AG09309 (cell line): ENCODE results near the gene ST6GAL2.
A peak's percentile ranks its signal among the peaks of the same experiment; 100 is the strongest.

Experiments used
- DNase-seq: peaks from one replicate; pipeline ENCODE4 v3.0.0-alpha.2; 2010; ENCODE audit warnings: low read depth
- H3K4me3 ChIP-seq: 2 replicates; pipeline ENCODE4 v1.5.1; 2011; ENCODE audit warnings: mild to moderate bottlenecking, low read depth, low read length, moderate library complexity; ENCODE audit not compliant: control insufficient read depth
- CTCF ChIP-seq: IDR thresholded peaks from 2 replicates; pipeline ENCODE4 v1.5.1; 2011; ENCODE audit warnings: mild to moderate bottlenecking, low read depth, low read length, inconsistent platforms; ENCODE audit not compliant: insufficient read depth, control insufficient read depth; ENCODE audit errors: missing control alignments

The ST6GAL2 gene

GRCh38 chr2:106885971-106886915 is at the start of gene ST6GAL2:
ST6GAL2 (minus strand) TSS chr2:106886167; CDS start chr2:106843977, 42,190 bp downstream.
- peak within 1 kb of the TSS; percentile 44 for H3K4me3 ChIP-seq
- TF ChIP-seq CTCF: no peak
- DNase-seq: no peak

- no peak overlapping the region for H3K4me3 ChIP-seq
- no peak for TF ChIP-seq CTCF
- no peak for DNase-seq
Observed at GRCh38 chr2:106932644-106933043, 46.7 kb upstream of the ST6GAL2 start.

- DNase-seq: no peak
- TF ChIP-seq CTCF: no peak
- H3K4me3 ChIP-seq: no peak overlapping the region
Observed at GRCh38 chr2:106931717-106932335, 45.9 kb upstream of the ST6GAL2 start.

- no peak for DNase-seq
- no peak for TF ChIP-seq CTCF
- no peak overlapping the region for H3K4me3 ChIP-seq
Observed at GRCh38 chr2:106921451-106921850, 35.5 kb upstream of the ST6GAL2 start.

- no peak for TF ChIP-seq CTCF
- DNase-seq: no peak
- H3K4me3 ChIP-seq: no peak overlapping the region
Observed at GRCh38 chr2:106919012-106919411, 33.0 kb upstream of the ST6GAL2 start.

- no peak overlapping the region for H3K4me3 ChIP-seq
- DNase-seq: no peak
- no peak for TF ChIP-seq CTCF
Observed at GRCh38 chr2:106904242-106904641, 18.3 kb upstream of the ST6GAL2 start.
